ENCODE results near the gene MRPL20.

Gene MRPL20

GRCh38 chr1:1359664-1360468, 47.2 kb downstream of the MRPL20 start:
- DNase-seq, result no peak

GRCh38 chr1:1359308-1359663, 47.8 kb downstream of the MRPL20 start:
- no peak for DNase-seq

GRCh38 chr1:1358433-1359271, 48.4 kb downstream of the MRPL20 start, which contains the start of gene MXRA8:
MXRA8 (minus strand) TSS chr1:1358555; CDS start chr1:1358504, 51 bp downstream.
- DNase-seq, result no peak

GRCh38 chr1:1357871-1358432, 49.1 kb downstream of the MRPL20 start:
- DNase-seq, result no peak

GRCh38 chr1:1356796-1357401, 50.2 kb downstream of the MRPL20 start:
- no peak for DNase-seq

- no peak for DNase-seq
Observed at GRCh38 chr1:1356166-1356795, 50.8 kb downstream of the MRPL20 start.

- no peak for DNase-seq
Observed at GRCh38 chr1:1355416-1355815, 51.7 kb downstream of the MRPL20 start.

GRCh38 chr1:1354271-1355247, 52.5 kb downstream of the MRPL20 start:
- no peak for DNase-seq

- no peak for DNase-seq
Observed at GRCh38 chr1:1353389-1354151, 53.5 kb downstream of the MRPL20 start.

GRCh38 chr1:1352786-1353388, 54.2 kb downstream of the MRPL20 start:
- no peak for DNase-seq
